Right cardiac atrium (tissue), 5 donors: Measurements from ENCODE around the gene PFKFB4. TPM values are rescaled to one million over a fixed set of nuclear protein-coding genes. Genes with fewer than 3 reads are reported as not detected.
A peak's percentile ranks its signal among the peaks of the same experiment; 100 is the strongest.

Experiments
- ATAC-seq, 2 donors: fragments of 200-7000 bp; cut with Tn5 transposase; one replicate each; pipeline versions ENCODE4 v1.8.0 to v1.9.1; 2020; ENCODE audit warnings: moderate library complexity in 2 of 2, mild to moderate bottlenecking in 1 of 2
- DNase-seq, 3 donors: peaks; one replicate each; pipeline ENCODE4 v3.0.0-alpha.2; 2020
- H3K27ac ChIP-seq: one replicate; pipeline ENCODE4 v1.5.1; 2013; ENCODE audit warnings: mild to moderate bottlenecking, low read length, control low read depth, moderate library complexity
- H3K27me3 ChIP-seq: one replicate; pipeline ENCODE4 v1.6.1; 2013; ENCODE audit not compliant: control insufficient read depth, insufficient read depth
- H3K4me1 ChIP-seq: one replicate; pipeline ENCODE4 v1.6.1; 2013; ENCODE audit warnings: low read length; ENCODE audit not compliant: control insufficient read depth, insufficient read depth
- H3K4me3 ChIP-seq: one replicate; pipeline ENCODE4 v1.5.1; 2013; ENCODE audit warnings: low read length, control low read depth
- H3K9me3 ChIP-seq: one replicate; pipeline ENCODE4 v1.6.1; 2013; ENCODE audit warnings: low read length; ENCODE audit not compliant: control insufficient read depth
- WGBS: extraction: QIAGEN DNeasy Blood & Tissue Kit; methylation state at CpG from one replicate; pipeline ENCODE4 v1.1.7; 2013; 5-methylcytosine and 5-hydroxymethylcytosine counted together
- intact Hi-C, 4 donors: fragments of 100-400 bp; cut with DNase I; formaldehyde crosslinking; loops; one replicate each; pipeline versions ENCODE4 v1.11.0 to v1.14.0; 2022 to 2023
- polyA plus RNA-seq: library from polyadenylated mRNA; stranded (reverse); fragments of 200-250 nt; gene quantifications from one replicate; pipeline ENCODE4 v1.2.3, GENCODE V29; 2013
- total RNA-seq, 4 donors: library from RNA; stranded (reverse); fragmentation: NEBNext Ultra II Directional; extraction: Animal tissue kit (Norgen Biotek cat#: 25700); gene quantifications; one replicate each; pipeline ENCODE4 v1.2.1, GENCODE V29; 2021
- donor health status: healthy with polysubstance abuse.
- donor health status: DM: no; HTN: yes; CAD: no.
- donor health status: DM: no; HTN: no; CAD: no.
- donor health status: DM: no; HTN: yes; CAD: no; lungs with severe emphysema.
- donor health status: DM: yes; HTN: yes; CAD: no.

The PFKFB4 gene
- total and polyA plus RNA-seq, 5 donors = 0.75 to 2.7 (median 2.0) TPM

DNA sequence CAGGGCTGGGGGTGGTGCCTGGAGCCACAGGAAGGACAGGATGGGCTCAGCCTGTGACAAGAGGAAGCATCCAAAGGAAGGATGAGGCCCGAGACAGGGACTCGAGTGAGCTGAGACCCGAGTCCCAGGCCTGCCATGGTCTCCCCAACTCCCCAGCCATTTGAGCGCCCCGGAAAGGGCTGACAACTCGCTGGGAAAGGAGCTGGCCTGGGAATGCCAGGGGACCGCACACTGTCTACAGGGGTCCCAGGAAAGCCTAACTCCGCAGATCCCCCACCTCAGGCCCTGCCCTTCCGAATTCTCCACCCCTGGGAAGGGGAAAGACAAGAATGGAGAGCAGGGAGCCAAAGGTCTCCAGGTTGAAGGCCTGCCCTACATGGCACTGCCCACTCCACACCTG lies 31.6 kb downstream of the PFKFB4 start:
- WGBS = 87% methylated on average over 9 of the region's 9 CpGs

GRCh38 chr3:48521635-48522034 lies 35.0 kb downstream of the PFKFB4 start:
- ATAC-seq (no peak), DNase-seq (no peak)
- intact Hi-C loops = no loop called here
- Histone ChIP-seq H3K9me3 (no peaks in the 10 kb centered on the region), H3K27ac (no peak overlapping the region), H3K27me3 (no peaks in the 10 kb centered on the region), H3K4me1 (no peaks in the 10 kb centered on the region), H3K4me3 (no peak overlapping the region)
- 94% methylated on average over 6 of the region's 6 CpGs for WGBS

More for the DNA sequence above, 31.6 kb downstream of the PFKFB4 start:
- Histone ChIP-seq H3K9me3 (no peaks in the 10 kb centered on the region), H3K4me3 (no peak overlapping the region), H3K27ac (no peak overlapping the region), H3K27me3 (no peaks in the 10 kb centered on the region), H3K4me1 (no peaks in the 10 kb centered on the region)
- no peak for DNase-seq
- intact Hi-C loops = no loop called here
- no peak for ATAC-seq

DNA sequence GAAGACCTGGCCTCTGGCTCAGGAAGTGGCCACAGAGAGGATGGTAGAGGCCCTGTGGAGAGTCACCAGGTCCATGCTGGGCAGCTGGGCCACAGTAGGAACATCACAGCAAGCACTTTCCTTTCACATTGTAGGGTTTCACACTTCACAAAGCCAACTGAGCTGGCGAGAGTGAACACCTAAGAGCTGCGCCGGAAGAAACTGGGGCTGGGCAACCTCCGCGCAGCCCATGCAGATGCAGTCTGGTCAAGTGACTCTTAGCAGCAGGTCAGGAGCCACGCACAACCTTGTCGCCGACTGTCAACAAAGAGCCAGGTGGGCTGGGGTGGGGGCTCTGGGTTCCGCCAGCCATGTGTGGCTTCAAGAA lies 37.3 kb downstream of the PFKFB4 start:
- intact Hi-C loops = no loop called here
- no peaks in the 10 kb centered on the region for H3K27me3 ChIP-seq
- ATAC-seq (no peak), DNase-seq (no peak)
- WGBS = 96% methylated on average over 9 of the region's 9 CpGs
- no peaks in the 10 kb centered on the region for H3K9me3 ChIP-seq
- H3K4me1 ChIP-seq = no peaks in the 10 kb centered on the region
- H3K4me3 ChIP-seq = no peak overlapping the region
- H3K27ac ChIP-seq = no peak overlapping the region

GRCh38 chr3:48518638-48519276 lies 37.8 kb downstream of the PFKFB4 start:
- Histone ChIP-seq H3K9me3 (no peaks in the 10 kb centered on the region), H3K4me1 (no peaks in the 10 kb centered on the region), H3K4me3 (no peak overlapping the region), H3K27me3 (no peaks in the 10 kb centered on the region), H3K27ac (no peak overlapping the region)
- intact Hi-C loops = no loop called here
- no peak for DNase-seq
- WGBS = 79% methylated on average over 12 of the region's 12 CpGs
- no peak for ATAC-seq

DNA sequence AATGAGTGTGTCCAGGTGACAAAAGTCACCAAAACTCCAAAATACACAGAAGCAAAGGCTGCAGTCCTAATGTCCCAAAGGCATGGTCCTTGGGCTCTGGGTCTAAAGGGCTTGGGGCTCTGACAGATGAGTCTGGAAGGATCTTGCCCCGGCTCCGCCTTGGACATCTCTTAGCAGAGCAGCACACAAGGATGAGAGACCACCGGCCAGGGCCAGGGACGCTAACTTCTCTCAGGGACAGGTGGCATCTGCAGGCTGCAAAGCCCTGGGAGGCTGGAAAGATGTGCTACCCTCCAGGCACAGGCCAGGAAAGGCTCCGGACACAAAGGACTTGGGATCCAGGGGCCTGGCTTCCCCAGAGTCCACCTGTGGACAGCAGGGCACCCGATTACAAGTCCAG lies 38.5 kb downstream of the PFKFB4 start:
- Histone ChIP-seq H3K4me1 (no peaks in the 10 kb centered on the region), H3K4me3 (no peak overlapping the region), H3K27ac (no peak overlapping the region), H3K9me3 (no peaks in the 10 kb centered on the region), H3K27me3 (no peaks in the 10 kb centered on the region)
- DNase-seq = no peak
- no peak for ATAC-seq
- WGBS = 91% methylated on average over 6 of the region's 6 CpGs
- intact Hi-C loops = no loop called here

DNA sequence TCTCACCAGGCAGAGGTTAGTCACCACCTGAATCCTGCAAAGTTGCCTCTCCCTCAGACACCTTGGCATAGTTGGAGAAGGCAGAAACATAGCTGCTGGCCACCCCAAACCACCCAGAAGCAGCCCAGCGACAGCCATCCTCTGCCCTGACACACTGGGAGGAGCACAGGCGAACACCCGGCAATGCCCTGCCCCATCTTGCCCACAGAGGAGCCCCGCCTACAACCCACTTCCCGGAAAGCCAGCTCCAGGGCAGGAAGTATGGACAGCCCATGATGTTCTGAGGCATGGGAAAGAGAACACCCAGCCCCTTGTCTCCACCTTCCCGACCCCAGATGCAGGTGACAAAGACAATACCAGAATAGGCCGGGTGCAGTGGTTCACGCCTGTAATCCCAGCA lies 40.0 kb downstream of the PFKFB4 start:
- Histone ChIP-seq H3K27me3 (no peaks in the 10 kb centered on the region), H3K4me1 (no peaks in the 10 kb centered on the region), H3K27ac (no peak overlapping the region), H3K4me3 (no peak overlapping the region), H3K9me3 (no peaks in the 10 kb centered on the region)
- peak in 1 of 3 donors; percentile 51 for DNase-seq
- intact Hi-C loops = no loop called here
- WGBS = 78% methylated on average over 8 of the region's 8 CpGs
- no peak for ATAC-seq

GRCh38 chr3:48514431-48515227 lies 42.0 kb downstream of the PFKFB4 start:
- H3K4me3 ChIP-seq = no peak overlapping the region
- 87% methylated on average over 8 of the region's 8 CpGs for WGBS
- ATAC-seq (no peak), DNase-seq (no peak)
- H3K27me3 ChIP-seq = no peaks in the 10 kb centered on the region
- no peaks in the 10 kb centered on the region for H3K4me1 ChIP-seq
- H3K9me3 ChIP-seq = no peaks in the 10 kb centered on the region
- no peak overlapping the region for H3K27ac ChIP-seq
- intact Hi-C loops = no loop called here

DNA sequence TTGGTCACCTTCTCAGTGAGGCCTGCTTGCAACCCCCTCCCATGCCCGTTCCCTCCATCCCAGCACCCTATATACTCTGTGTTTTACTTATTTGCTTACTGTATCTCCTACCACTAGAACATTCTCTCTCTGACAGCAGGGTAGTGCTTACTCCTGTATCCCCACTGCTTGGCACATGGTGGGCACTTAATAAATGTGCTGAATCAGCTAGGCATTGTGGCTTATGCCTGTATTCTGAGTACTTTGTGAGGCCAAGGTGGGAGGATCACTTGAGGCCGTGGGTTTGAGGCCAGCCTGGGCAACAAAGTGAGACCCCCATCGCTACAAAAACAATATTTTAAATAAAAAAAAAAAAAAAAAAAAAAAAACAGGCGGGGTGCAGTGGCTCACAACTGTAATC lies 45.1 kb downstream of the PFKFB4 start:
- Histone ChIP-seq H3K4me3 (no peak overlapping the region), H3K9me3 (no peaks in the 10 kb centered on the region), H3K27ac (no peak overlapping the region), H3K4me1 (no peaks in the 10 kb centered on the region), H3K27me3 (no peaks in the 10 kb centered on the region)
- ATAC-seq = no peak
- 91% methylated on average over 4 of the region's 4 CpGs for WGBS
- intact Hi-C loops = no loop called here
- no peak for DNase-seq

DNA sequence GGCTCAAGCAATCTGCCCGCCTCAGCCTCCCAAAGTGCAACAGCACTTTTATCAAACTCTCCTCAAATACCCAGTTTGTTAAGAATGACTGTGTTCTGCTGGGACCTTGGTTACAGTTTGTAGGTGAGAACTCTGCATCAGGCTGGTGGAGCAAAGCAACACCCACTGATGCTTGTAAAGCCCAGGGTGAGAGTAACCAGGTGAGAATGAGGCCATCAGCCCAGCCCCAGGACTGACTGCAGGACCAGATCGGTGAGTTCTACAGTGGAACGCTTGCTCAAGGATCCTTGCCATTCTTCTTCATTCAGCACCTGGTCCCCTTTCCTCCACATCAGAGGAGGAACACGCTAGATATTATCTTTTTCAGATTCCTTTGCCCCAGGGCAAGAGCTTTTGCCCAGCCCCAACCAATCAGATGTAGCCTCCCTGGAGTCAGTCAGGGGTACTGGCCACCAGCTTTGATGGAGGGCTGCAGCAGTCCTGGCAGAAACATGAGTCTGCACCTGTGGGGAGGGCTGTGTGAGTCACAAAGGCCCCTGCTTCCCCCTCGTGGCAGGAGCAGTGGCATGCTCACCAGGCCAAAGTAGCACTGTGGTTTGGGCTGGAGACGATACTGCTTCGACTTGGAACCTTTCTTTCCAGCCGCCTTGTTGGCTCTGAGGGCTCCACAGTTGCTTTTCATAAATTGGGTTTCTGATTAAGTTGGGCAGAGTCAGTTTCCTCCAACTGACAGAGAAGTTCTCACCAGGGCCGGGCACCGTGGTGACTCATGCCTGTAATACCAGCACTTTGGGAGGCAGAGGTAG lies 49.1 kb downstream of the PFKFB4 start:
- WGBS = 48% methylated on average over 10 of the region's 10 CpGs
- peaks cover 6% of the 10 kb centered on the region for H3K4me1 ChIP-seq
- H3K27ac ChIP-seq = no peak overlapping the region
- H3K4me3 ChIP-seq = no peak overlapping the region
- DNase-seq (peak; percentile 34 to 74 (median 65)), ATAC-seq (no peak)
- H3K27me3 ChIP-seq = no peaks in the 10 kb centered on the region
- no peaks in the 10 kb centered on the region for H3K9me3 ChIP-seq
- intact Hi-C loops = no loop called here

DNA sequence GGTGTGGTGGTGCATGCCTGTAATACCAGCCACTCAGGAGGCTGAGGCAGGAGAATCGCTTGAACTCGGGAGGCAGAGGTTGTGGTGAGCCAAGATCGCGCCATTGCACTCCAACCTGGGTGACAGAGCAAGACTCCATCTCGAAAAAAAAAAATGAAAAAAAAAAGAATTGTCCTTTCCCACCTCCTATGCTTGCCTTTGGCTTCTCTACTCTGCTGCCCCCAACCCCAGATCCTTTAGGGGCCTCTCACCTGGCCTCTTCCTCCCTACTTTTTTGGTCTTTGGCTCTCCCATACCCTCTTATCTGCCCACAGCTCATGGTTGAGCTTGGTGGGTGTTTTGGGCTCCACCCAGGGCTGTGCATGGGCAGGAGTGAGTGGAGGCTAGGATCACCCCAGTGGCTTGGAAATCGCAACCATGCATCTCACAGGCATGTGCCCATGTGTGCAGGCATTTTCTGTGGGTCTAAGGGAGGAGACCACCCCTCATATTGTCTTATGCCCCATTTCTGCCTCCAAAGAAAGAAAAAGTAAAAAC lies 50.6 kb downstream of the PFKFB4 start:
- intact Hi-C loops = no loop called here
- Histone ChIP-seq H3K27ac (no peak overlapping the region), H3K9me3 (no peaks in the 10 kb centered on the region), H3K4me1 (peaks cover 6% of the 10 kb centered on the region), H3K4me3 (no peak overlapping the region), H3K27me3 (no peaks in the 10 kb centered on the region)
- 98% methylated on average over 6 of the region's 6 CpGs for WGBS
- DNase-seq (no peak), ATAC-seq (no peak)

GRCh38 chr3:48505146-48505545 lies 51.5 kb downstream of the PFKFB4 start:
- no peak overlapping the region for H3K4me3 ChIP-seq
- WGBS = 79% methylated on average over 2 of the region's 2 CpGs
- peak overlapping the region; percentile 39 for H3K27ac ChIP-seq
- intact Hi-C loops = no loop called here
- DNase-seq = no peak
- H3K9me3 ChIP-seq = no peaks in the 10 kb centered on the region
- ATAC-seq = no peak
- peaks cover 6% of the 10 kb centered on the region for H3K4me1 ChIP-seq
- H3K27me3 ChIP-seq = no peaks in the 10 kb centered on the region
